Effector memory CD4-positive, alpha-beta T cell (primary cell): ENCODE data around the gene NDFIP2.
"Not testable (repeated sequence)": the region's sequence is repeated elsewhere in the genome, so short reads cannot be mapped to it uniquely, and the experiment has no call there.

Experiments
- DNase-seq, 3 donors: peaks; one replicate each; pipeline ENCODE4 v3.0.0-alpha.2; 2020
- H3K27ac ChIP-seq: 2 replicates; pipeline ENCODE4 v1.7.0; 2013; ENCODE audit warnings: mild to moderate bottlenecking, low read length, moderate library complexity; ENCODE audit not compliant: insufficient read depth, poor library complexity, severe bottlenecking
- H3K27me3 ChIP-seq: replicated peaks from 2 replicates; pipeline ENCODE4 v1.7.0; 2013; ENCODE audit warnings: mild to moderate bottlenecking, low read length; ENCODE audit not compliant: insufficient read depth, control insufficient read depth, poor library complexity, severe bottlenecking
- H3K36me3 ChIP-seq: 2 replicates; pipeline ENCODE4 v1.7.0; 2013; ENCODE audit warnings: mild to moderate bottlenecking, low read length, moderate library complexity; ENCODE audit not compliant: control insufficient read depth, insufficient read depth
- H3K4me1 ChIP-seq: 2 replicates; pipeline ENCODE4 v1.7.0; 2013; ENCODE audit warnings: low read length, mild to moderate bottlenecking; ENCODE audit not compliant: control insufficient read depth, insufficient read depth, poor library complexity, severe bottlenecking
- H3K4me3 ChIP-seq: 2 replicates; pipeline ENCODE4 v1.7.0; 2013; ENCODE audit warnings: low read length, low read depth, mild to moderate bottlenecking; ENCODE audit not compliant: insufficient read depth, poor library complexity, severe bottlenecking
- H3K9me3 ChIP-seq: 2 replicates; pipeline ENCODE4 v1.7.0; 2013; ENCODE audit warnings: mild to moderate bottlenecking, low read length, moderate library complexity; ENCODE audit not compliant: control insufficient read depth

The NDFIP2 gene

DNA sequence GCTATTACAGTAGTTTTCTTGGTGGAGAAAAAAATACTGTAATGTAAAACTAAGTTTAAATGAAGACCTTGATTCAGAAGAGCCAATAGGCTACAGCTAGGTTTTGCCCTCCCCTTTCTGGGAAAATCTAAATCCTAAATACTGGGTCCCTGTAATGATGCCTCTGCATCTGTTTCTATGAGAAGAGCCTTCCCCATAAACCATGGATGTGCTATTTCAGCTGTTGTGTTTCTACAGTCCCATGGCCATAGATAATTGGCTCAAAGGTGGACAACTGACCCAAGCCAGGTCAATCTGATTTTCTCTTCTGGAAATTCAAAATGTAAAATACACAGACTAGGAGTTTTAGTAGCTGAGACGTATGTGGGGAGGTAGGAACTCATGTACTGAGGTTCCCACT lies 101.9 kb downstream of the NDFIP2 start:
- DNase-seq, result no peak
- no peaks in the 10 kb centered on the region for H3K9me3 ChIP-seq
- no peaks in the 10 kb centered on the region for H3K36me3 ChIP-seq

DNA sequence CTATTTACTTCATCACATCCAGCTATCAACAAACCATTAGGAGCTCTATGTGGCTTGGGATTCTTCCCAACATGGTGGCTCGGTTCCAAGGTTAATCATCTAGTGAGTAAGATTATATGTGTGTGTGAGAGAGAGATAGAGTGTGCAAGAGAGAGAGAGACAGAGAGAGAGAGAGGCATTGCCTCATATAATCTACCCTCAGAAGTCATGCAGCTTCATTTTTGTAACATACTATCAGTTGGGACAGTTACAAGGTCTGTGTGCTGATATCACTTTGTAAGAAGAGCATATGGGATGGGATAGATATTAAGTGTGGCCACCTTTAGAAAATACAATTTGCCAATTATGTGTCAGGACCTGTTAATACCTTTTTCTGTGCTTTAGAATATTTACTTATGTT lies 104.1 kb downstream of the NDFIP2 start:
- no peaks in the 10 kb centered on the region for H3K4me1 ChIP-seq
- no peak overlapping the region for H3K4me3 ChIP-seq
- no peaks in the 10 kb centered on the region for H3K9me3 ChIP-seq
- no peaks in the 10 kb centered on the region for H3K36me3 ChIP-seq
- H3K27ac ChIP-seq, result no peak overlapping the region
- no peak for DNase-seq
- H3K27me3 ChIP-seq, result no peaks in the 10 kb centered on the region

More for the DNA sequence above, 101.9 kb downstream of the NDFIP2 start:
- Histone ChIP-seq H3K4me1 (no peaks in the 10 kb centered on the region), H3K27ac (no peak overlapping the region), H3K27me3 (no peaks in the 10 kb centered on the region), H3K4me3 (no peak overlapping the region)

DNA sequence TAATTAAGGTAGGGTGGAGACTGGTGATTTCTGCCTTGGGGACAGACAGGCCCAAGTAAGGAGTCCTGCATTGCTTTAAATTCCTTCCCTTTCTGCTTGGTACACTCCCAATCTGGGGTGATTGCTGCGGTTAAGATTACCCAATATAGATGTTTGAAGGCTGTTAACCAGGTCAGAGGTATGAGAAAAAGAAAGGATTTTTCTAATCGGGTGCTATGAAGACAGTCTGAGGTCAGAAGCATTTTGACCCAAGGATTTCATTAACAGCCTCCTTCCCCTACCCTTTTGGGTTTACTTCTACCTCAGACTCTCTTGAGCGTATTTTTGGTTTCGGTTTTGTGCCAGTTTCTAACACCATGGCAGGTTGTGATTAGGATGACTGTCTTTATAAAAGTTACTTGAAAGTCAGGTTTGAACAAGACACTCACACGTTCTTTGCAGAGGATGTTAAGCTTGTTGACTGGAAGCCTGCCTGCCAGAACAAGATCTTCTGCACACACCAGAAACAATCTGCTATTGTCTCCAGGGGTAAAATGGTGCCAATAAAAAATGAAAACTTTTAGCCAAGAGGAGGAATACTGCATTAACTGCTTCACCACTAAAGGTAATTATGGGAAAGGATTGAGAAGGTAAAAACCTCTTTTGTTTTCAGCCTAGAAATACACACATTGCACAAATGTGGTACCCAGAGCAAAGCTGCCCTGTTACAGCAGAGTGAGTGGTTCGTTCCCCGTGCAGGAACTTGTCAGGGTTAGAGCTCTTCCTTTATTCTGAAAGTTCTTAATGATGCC lies 108.8 kb downstream of the NDFIP2 start:
- Histone ChIP-seq H3K4me1 (no peaks in the 10 kb centered on the region), H3K9me3 (no peaks in the 10 kb centered on the region), H3K27ac (no peak overlapping the region), H3K27me3 (no peaks in the 10 kb centered on the region), H3K4me3 (no peak overlapping the region), H3K36me3 (no peaks in the 10 kb centered on the region)
- no peak for DNase-seq

DNA sequence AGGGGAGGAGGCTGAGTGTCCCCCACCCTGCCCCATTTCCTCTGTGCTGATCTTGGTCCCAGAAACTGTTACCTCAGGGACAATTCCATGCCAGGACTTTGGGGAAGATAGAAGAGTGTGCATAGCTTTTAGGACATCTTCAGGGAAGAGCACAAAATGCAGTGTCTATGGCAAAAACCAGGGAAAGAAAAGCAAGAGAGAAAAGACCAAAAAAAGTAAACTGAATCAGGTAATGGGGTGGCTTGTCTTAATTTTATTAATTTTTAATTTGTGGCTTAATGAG lies 109.4 kb downstream of the NDFIP2 start:
- DNase-seq, result no peak
- H3K4me3 ChIP-seq, result no peak overlapping the region
- no peaks in the 10 kb centered on the region for H3K4me1 ChIP-seq
- no peak overlapping the region for H3K27ac ChIP-seq
- H3K36me3 ChIP-seq, result no peaks in the 10 kb centered on the region
- H3K9me3 ChIP-seq, result no peaks in the 10 kb centered on the region
- H3K27me3 ChIP-seq, result no peaks in the 10 kb centered on the region

DNA sequence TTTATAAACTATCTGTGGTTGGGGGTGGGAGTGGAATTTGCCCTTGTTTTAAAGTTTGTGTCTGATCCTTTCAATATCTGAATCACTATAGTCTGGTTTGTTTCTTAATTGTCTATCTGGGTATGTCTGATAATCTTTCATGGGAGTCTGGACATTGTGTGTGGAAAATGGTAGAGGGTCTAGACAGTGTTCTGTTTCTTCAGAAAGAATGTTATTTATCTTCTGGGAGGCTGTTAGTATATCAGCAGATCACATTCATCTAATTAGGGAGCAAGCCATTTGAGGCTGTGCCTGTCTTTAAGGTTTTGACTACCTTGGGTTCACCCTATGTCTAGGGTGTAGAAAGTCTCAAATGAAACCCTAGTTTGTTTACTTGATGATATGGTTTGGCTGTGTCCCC lies 110.5 kb downstream of the NDFIP2 start:
- Histone ChIP-seq H3K27me3 (no peaks in the 10 kb centered on the region), H3K9me3 (no peaks in the 10 kb centered on the region), H3K36me3 (no peaks in the 10 kb centered on the region), H3K4me3 (no peak overlapping the region), H3K27ac (no peak overlapping the region), H3K4me1 (no peaks in the 10 kb centered on the region)
- no peak for DNase-seq

DNA sequence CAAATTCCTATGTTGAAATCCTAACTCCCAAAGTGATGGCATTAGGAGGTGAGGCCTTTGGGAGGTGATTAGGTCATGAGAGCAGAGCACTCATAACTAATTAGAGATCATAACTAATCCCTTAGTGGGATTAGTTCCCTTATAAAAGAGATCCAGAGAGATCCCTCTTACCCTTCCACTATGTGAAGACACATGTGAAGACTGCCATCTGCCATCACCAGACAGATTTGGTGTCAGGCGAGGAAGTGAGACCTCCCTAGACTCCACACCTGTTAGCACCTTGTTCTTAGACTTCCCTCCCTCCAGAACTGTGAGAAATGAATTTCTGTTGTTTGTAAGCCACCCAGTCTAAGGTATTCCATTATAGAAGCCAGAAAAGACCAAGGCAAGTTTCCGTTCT lies 112.2 kb downstream of the NDFIP2 start:
- Histone ChIP-seq H3K36me3 (no peaks in the 10 kb centered on the region), H3K9me3 (no peaks in the 10 kb centered on the region), H3K27me3 (no peaks in the 10 kb centered on the region), H3K4me1 (no peaks in the 10 kb centered on the region), H3K4me3 (no peak overlapping the region), H3K27ac (no peak overlapping the region)
- DNase-seq, result no peak

DNA sequence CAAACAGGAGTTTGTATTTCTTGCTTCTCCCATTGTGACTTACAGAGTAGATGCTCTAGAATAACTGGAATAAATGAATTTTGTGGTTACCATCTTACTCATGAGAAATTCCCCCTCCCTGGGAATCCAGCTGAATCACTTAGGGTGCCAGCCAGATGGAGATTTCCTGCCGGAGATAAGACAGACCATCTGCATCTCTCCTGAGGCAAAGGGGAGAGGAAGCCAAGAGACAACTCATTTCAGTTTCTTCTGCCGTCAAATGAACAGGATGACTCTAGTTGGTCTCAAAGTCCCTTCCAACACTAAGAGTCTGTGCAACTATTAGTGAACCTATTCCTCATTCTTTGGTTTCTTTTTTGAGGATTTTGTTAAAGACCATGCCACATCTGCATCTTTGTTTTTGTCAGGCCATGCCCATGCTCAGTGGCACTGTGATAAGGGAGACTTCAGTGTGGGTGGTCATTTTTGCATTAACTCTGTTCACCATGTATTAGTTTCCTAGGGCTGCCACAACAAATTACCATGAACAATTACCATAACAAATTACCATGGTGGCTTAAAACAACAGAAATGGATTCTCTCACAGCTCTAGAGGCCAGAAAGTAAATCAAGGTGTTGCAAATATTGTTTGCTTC lies 112.8 kb downstream of the NDFIP2 start:
- Histone ChIP-seq H3K27ac (no peak overlapping the region), H3K4me1 (no peaks in the 10 kb centered on the region), H3K36me3 (no peaks in the 10 kb centered on the region), H3K27me3 (no peaks in the 10 kb centered on the region), H3K4me3 (no peak overlapping the region), H3K9me3 (no peaks in the 10 kb centered on the region)
- DNase-seq, result no peak

DNA sequence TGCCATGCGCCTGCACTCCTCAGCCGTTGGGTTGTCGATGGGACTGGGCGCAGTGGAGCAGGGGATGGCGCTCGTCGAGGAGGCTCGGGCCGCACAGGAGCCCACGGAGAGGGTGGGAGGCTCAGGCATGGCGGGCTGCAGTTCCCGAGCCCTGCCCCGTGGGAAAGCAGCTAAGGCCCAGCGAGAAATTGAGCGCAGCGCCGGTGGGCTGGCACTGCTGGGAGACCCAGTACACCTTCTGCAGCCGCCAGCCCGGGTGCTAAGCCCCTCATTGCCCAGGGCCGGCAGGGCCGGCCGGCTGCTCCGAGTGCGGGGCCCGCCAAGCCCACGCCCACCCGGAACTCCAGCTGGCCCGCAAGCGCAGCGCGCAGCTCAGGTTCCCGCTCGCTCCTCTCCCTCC lies 119.2 kb downstream of the NDFIP2 start:
- not testable (repeated sequence) for H3K36me3 ChIP-seq, H3K27ac ChIP-seq, H3K9me3 ChIP-seq, H3K27me3 ChIP-seq, DNase-seq, H3K4me3 ChIP-seq, H3K4me1 ChIP-seq

DNA sequence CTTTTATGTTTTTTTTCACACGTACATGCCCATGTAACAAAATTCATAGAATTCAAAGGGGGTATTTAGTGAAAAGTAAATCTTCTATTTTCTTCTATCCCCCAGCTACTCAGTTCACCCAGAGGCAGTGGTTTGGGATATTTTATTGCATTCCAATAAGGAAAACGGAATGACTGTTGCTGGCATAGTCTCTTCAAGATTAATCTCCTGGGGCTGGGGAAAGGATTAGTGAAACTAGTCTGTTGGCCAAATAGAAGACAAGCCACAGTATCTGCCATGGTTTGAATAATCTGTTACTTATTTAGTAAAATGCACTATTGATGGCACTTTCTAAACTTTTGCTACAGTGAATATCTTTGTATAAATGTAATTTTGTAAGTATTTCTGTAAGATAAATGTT lies 122.0 kb downstream of the NDFIP2 start:
- no peak overlapping the region for H3K27ac ChIP-seq
- no peaks in the 10 kb centered on the region for H3K9me3 ChIP-seq
- no peaks in the 10 kb centered on the region for H3K36me3 ChIP-seq
- no peak for DNase-seq
- no peaks in the 10 kb centered on the region for H3K27me3 ChIP-seq
- H3K4me3 ChIP-seq, result no peak overlapping the region
- no peaks in the 10 kb centered on the region for H3K4me1 ChIP-seq

DNA sequence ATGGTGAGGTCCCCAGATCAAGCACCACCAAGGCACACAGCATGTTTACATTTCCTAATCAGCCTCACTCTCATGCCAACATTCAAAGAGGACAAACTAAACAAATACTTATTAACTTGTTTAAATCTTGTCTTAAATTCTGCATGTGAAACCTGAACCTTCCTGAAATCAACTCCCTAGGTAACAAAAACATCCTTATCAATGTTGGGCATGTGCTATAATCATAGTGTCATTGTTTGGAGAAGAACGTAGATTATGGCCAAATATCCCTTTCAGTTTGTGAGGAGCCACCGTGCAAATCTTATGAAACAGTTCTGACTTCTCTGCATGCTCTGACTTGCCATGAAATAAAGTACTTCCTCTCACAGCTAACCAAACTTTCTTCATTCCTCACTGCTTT lies 123.8 kb downstream of the NDFIP2 start:
- no peak for DNase-seq
- H3K27ac ChIP-seq, result no peak overlapping the region
- no peaks in the 10 kb centered on the region for H3K36me3 ChIP-seq
- no peaks in the 10 kb centered on the region for H3K9me3 ChIP-seq
- no peaks in the 10 kb centered on the region for H3K4me1 ChIP-seq
- no peaks in the 10 kb centered on the region for H3K27me3 ChIP-seq
- H3K4me3 ChIP-seq, result no peak overlapping the region
